Endothelial cell of umbilical vein (primary cell): ENCODE data around the gene RETREG3. TPM values are rescaled to one million over a fixed set of nuclear protein-coding genes. Genes with fewer than 3 reads are reported as not detected.
"Not testable (repeated sequence)": the region's sequence is repeated elsewhere in the genome, so short reads cannot be mapped to it uniquely, and the experiment has no call there.

ENCODE experiments used
- BruUV-seq: library from RNA; stranded (reverse); fragments of 400-500 nt; replicated peaks from 2 replicates; lab custom pipeline; 2021; lab: Mats Ljungman, UMichigan
- CTCF ChIA-PET: fragments of 300-600, 350-600 bp; sonication (Branson Sonifier 250); formaldehyde crosslinking; loops from one replicate; lab custom pipeline; 2021; ENCODE audit warnings: antibody characterized with exemption, inconsistent platforms; lab: Charles Lee
- POLR2A ChIA-PET: fragments of 300-600, 350-600 bp; sonication (Branson Sonifier 250); formaldehyde crosslinking; loops from one replicate; lab custom pipeline; 2021; ENCODE audit warnings: antibody characterized with exemption, inconsistent platforms; lab: Charles Lee
- DNase-seq: peaks from one replicate; pipeline ENCODE4 v3.0.0-alpha.2; 2011; ENCODE audit warnings: low read depth, low spot score
- FAIRE-seq: peaks from 2 replicates; lab custom pipeline; 2011; peaks lifted over from hg19 to GRCh38; lab: Jason Lieb, UNC
- H2AFZ ChIP-seq: 2 replicates; pipeline ENCODE4 v1.6.0; 2012; ENCODE audit warnings: low read depth, low read length, control low read depth, inconsistent platforms
- H3K27ac ChIP-seq: 2 replicates; pipeline ENCODE4 v1.5.1; 2011; ENCODE audit warnings: low read depth, mild to moderate bottlenecking, control low read depth, low read length, moderate library complexity; ENCODE audit not compliant: insufficient read depth
- H3K27me3 ChIP-seq, 2 experiments: 2 replicates each; pipeline versions ENCODE4 v1.6.0 to v1.6.1; 2011; ENCODE audit warnings: low read length in 2 of 2, mixed read lengths in 1 of 2; ENCODE audit not compliant: control insufficient read depth in 2 of 2, insufficient read depth in 2 of 2
- H3K36me3 ChIP-seq, 2 experiments: 2 replicates in 1 of 2; 3 replicates in 1 of 2; pipeline ENCODE4 v1.5.1; 2011; ENCODE audit warnings: low read length in 2 of 2, mild to moderate bottlenecking in 1 of 2, moderate library complexity in 1 of 2; ENCODE audit not compliant: control insufficient read depth in 2 of 2, insufficient read depth in 2 of 2; ENCODE audit errors: extremely low read depth in 1 of 2
- H3K4me1 ChIP-seq: 3 replicates; pipeline ENCODE4 v1.5.1; 2011; ENCODE audit warnings: mild to moderate bottlenecking, low read length; ENCODE audit not compliant: control insufficient read depth, insufficient read depth; ENCODE audit errors: extremely low read depth
- H3K4me2 ChIP-seq: 2 replicates; pipeline ENCODE4 v1.6.1; 2011; ENCODE audit warnings: low read length, control low read depth, mixed read lengths; ENCODE audit not compliant: insufficient read depth
- H3K4me3 ChIP-seq, 3 experiments: fragments of 200-600 bp in 1 of 3; sonication (generic), shearing (Covaris generic) in 1 of 3; replicated peaks in 1 of 3; 2 replicates each; pipeline ENCODE4 v1.5.1; 2011 to 2016; ENCODE audit warnings: control low read depth in 3 of 3, low read length in 3 of 3, mild to moderate bottlenecking in 2 of 3, inconsistent platforms in 1 of 3, low read depth in 1 of 3, moderate library complexity in 1 of 3; ENCODE audit not compliant: insufficient read depth in 1 of 3
- H3K79me2 ChIP-seq: 2 replicates; pipeline ENCODE4 v1.6.0; 2012; ENCODE audit warnings: low read length, inconsistent platforms; ENCODE audit not compliant: control insufficient read depth, insufficient read depth
- H3K9ac ChIP-seq: replicated peaks from 2 replicates; pipeline ENCODE3; 2011; ENCODE audit warnings: low read length, control low read depth; ENCODE audit not compliant: insufficient read depth; ENCODE audit errors: extremely low read depth
- H3K9me1 ChIP-seq: replicated peaks from 3 replicates; pipeline ENCODE4 v1.6.0; 2011; ENCODE audit warnings: mild to moderate bottlenecking, low read length; ENCODE audit not compliant: control insufficient read depth, insufficient read depth; ENCODE audit errors: extremely low read depth
- H3K9me3 ChIP-seq: replicated peaks from 2 replicates; pipeline ENCODE4 v1.5.1; 2012; ENCODE audit warnings: low read length, inconsistent platforms; ENCODE audit not compliant: control insufficient read depth, insufficient read depth
- H4K20me1 ChIP-seq: replicated peaks from 2 replicates; pipeline ENCODE3; 2011; ENCODE audit warnings: mild to moderate bottlenecking, low read length; ENCODE audit not compliant: control insufficient read depth, insufficient read depth; ENCODE audit errors: extremely low read depth
- EZH2 ChIP-seq: IDR thresholded peaks from 2 replicates; pipeline ENCODE4 v1.6.1; 2012; ENCODE audit warnings: borderline replicate concordance, low read depth, mild to moderate bottlenecking, moderate library complexity, low read length, inconsistent platforms; ENCODE audit not compliant: severe bottlenecking
- FOS ChIP-seq: IDR thresholded peaks from 2 replicates; pipeline ENCODE4 v1.6.1; 2011; ENCODE audit warnings: mild to moderate bottlenecking, low read length, moderate library complexity, borderline replicate concordance; ENCODE audit not compliant: insufficient read depth
- GATA2 ChIP-seq: IDR thresholded peaks from 2 replicates; pipeline ENCODE4 v1.7.0; 2011; ENCODE audit warnings: low read depth, mild to moderate bottlenecking, moderate library complexity, mixed read lengths, low read length; ENCODE audit not compliant: insufficient read length, insufficient read depth
- JUN ChIP-seq: IDR thresholded peaks from 2 replicates; pipeline ENCODE4 v1.6.1; 2011; ENCODE audit warnings: borderline replicate concordance, low read depth; ENCODE audit not compliant: insufficient read length, insufficient read depth
- MYC ChIP-seq: IDR thresholded peaks from one replicate; pipeline ENCODE4 v1.6.1; 2011; ENCODE audit warnings: mild to moderate bottlenecking, low read depth, low read length
- POLR2A ChIP-seq: IDR thresholded peaks from 2 replicates; pipeline ENCODE4 v1.6.1; 2012; ENCODE audit warnings: low read depth, mild to moderate bottlenecking, control low read depth, low read length
- POLR2AphosphoS5 ChIP-seq: IDR thresholded peaks from 2 replicates; pipeline ENCODE4 v1.6.1; 2012; ENCODE audit warnings: low read depth, mild to moderate bottlenecking, control low read depth, low read length, moderate library complexity; ENCODE audit not compliant: insufficient read depth
- dilution Hi-C: fragments of 300-500 bp; cut with MboI; formaldehyde crosslinking; loops from one replicate; pipeline ENCODE4 v1.15.0; 2019; ENCODE audit warnings: low sequenced_read_pairs; ENCODE audit not compliant: extremely low pct_ligation_motif_present
- intact Hi-C: fragments of 100-400 bp; cut with micrococcal nuclease; formaldehyde crosslinking; loops from one replicate; pipeline ENCODE4 v1.10.0; 2022
- polyA plus RNA-seq, 4 experiments: library from polyadenylated mRNA; depleted of rRNA in 3 of 4; stranded (reverse) in 3 of 4; unstranded in 1 of 4; fragments of >200 nt; gene quantifications; 2 replicates each; pipeline versions ENCODE4 v1.2.1 to v1.2.3, GENCODE V29; 2011 to 2012; ENCODE audit warnings: missing spikeins in 1 of 4
- total RNA-seq: library from RNA; stranded (reverse); gene quantifications from 2 replicates; pipeline ENCODE4 v1.2.3, GENCODE V29; 2021
- TF ChIP-seq, protein P1 (sequence below): IDR thresholded peaks from 2 replicates; pipeline ENCODE4 v1.6.1; 2011; ENCODE audit not compliant: insufficient read depth, insufficient read length

RETREG3 gene
- total and polyA plus RNA-seq, 2 donors (not counting 3 experiments of a cell fraction or from before 2014, with no cell fraction given): 36.2 to 53.4 TPM

DNA sequence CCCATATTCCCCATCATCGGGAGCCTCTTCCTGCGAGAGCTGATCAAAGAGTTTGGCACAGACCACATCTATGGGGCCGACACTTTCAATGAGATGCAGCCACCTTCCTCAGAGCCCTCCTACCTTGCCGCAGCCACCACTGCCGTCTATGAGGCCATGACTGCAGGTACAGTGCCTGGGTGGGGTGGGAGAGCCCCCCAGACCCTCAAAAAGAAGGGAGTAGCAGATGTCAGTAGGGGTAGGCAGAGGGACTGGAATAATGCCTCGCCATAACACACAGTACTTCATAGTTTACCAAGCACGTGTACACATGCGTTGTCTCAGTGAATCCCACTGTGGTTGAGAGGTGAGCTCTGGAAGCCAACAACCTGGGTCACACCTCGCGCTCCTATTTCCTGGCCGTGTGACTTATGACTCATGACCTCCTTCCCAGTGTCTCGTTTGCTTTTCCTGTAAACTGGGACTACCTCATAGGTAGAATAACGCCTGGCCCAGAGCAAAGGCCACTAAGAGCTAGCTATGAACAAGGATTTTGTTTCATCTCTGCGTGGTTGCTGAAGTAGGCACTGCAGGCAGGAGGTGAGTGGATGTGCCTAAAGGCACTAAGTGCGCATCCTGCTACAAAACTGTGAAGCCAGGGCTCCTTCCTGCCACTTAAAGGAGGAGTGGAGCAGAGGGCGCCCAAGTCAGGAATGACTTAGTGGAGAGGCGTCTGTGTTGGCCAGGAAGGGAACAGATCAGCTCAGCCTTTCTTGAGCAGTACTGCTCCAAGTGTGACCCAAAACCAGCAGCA lies 67.9 kb downstream of the RETREG3 start:
- ChIA-PET POLR2A (interaction anchor here (0.6 kb wide), 1 partner anchor 207 kb away, joined by 5 read pairs; no protein-coding TSS in a partner anchor), CTCF (interaction anchor here (0.7 to 1.2 kb wide), 2 partner anchors 24 to 102 kb away, joined by 3 read pairs; no protein-coding TSS in a partner anchor)
- no peaks in the 10 kb centered on the region for H3K9me3 ChIP-seq
- H3K79me2 ChIP-seq: peaks cover 4% of the 10 kb centered on the region
- no peaks in the 10 kb centered on the region for H3K9me1 ChIP-seq
- intact Hi-C loops: no loop called here
- H3K4me2 ChIP-seq: no peak overlapping the region
- H3K27me3 ChIP-seq: no peaks in the 10 kb centered on the region
- H2AFZ ChIP-seq: no peak overlapping the region
- no peak overlapping the region for H3K9ac ChIP-seq
- H4K20me1 ChIP-seq: no peaks in the 10 kb centered on the region
- DNase-seq (no peak), FAIRE-seq (no peak)
- H3K4me3 ChIP-seq: no peak overlapping the region
- H3K36me3 ChIP-seq: peaks cover 2 to 10% of the 10 kb centered on the region in 2 experiments
- H3K4me1 ChIP-seq: peaks cover 16% of the 10 kb centered on the region
- dilution Hi-C loops: no loop called here
- BruUV-seq: no TSS peak
- TF ChIP-seq EZH2 (no peak), FOS (no peak), MYC (no peak), GATA2 (no peak), POLR2AphosphoS5 (peak; percentile 12), JUN (no peak), POLR2A (no peak)
- TF ChIP-seq, protein P1, sequence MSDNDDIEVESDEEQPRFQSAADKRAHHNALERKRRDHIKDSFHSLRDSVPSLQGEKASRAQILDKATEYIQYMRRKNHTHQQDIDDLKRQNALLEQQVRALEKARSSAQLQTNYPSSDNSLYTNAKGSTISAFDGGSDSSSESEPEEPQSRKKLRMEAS: no peak
- peak overlapping the region; percentile 20 for H3K27ac ChIP-seq

GRCh38 chr17:42540558-42540957 lies 68.6 kb downstream of the RETREG3 start:
- H3K9me3 ChIP-seq, H3K4me2 ChIP-seq, H3K36me3 ChIP-seq, H3K9ac ChIP-seq, FAIRE-seq, H3K4me3 ChIP-seq, H3K27ac ChIP-seq, H3K9me1 ChIP-seq, H2AFZ ChIP-seq, dilution Hi-C loops, H3K79me2 ChIP-seq, H4K20me1 ChIP-seq, BruUV-seq, DNase-seq, H3K27me3 ChIP-seq, intact Hi-C loops: not testable (repeated sequence)
- H3K4me1 ChIP-seq: peaks cover 20% of the 10 kb centered on the region
- ChIA-PET POLR2A (interaction anchor here (0.7 kb wide), 1 partner anchor 852 kb away, joined by 4 read pairs; no protein-coding TSS in a partner anchor), CTCF (interaction anchor here (0.7 kb wide), 1 partner anchor 102 kb away, joined by 3 read pairs; no protein-coding TSS in a partner anchor)
